ENCODE measurements around the gene CPNE6. TPM values are rescaled to one million over a fixed set of nuclear protein-coding genes. Genes with fewer than 3 reads are reported as not detected.

CPNE6 gene
- total RNA-seq, 2 experiments from 2014 or later = not detected

DNA sequence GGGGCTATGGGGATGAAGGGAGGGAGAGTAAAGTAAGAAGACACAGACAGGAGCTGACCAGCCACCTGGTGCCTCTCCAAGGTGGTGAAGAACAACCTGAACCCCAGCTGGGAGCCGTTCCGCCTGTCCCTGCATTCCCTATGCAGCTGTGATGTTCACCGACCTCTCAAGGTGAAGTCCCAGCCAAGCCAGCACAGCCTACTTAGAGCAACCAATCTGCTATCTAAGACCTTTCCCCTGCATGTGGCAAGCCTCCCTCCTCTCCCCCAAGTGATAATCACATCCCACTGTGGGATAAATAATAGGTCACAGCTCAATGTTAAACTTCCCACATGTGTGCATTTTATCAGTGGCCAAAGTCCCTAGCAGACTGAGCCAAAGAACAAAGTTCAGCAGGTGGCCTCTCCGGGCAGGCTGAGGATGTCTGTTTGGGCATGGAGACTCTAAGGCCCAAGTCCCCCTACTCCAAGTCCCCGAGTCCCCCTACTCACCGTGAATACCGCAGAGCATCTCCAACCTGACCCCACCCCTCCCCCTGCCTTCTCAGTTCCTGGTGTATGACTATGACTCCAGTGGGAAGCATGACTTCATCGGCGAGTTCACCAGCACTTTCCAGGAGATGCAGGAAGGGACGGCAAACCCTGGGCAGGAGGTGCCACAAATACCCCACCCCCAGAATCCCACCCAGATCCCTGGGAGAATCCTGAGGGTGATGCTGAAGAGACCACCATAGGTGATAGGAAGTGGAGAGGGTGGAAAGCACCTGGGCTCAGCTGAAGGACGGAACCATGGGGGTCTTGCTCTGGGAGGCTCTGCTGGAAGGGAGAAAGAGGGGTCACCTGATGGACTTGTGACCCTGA lies 3.5 kb downstream of the CPNE6 start:
- Mint-ChIP-seq H3K36me3 (ENCODE audit: low read depth) (no peaks in the 10 kb centered on the region), H3K4me1 (peaks cover 22% of the 10 kb centered on the region), H3K27ac (no peak overlapping the region), H3K27me3 (peaks cover 10% of the 10 kb centered on the region), H3K9me3 (no peaks in the 10 kb centered on the region), H3K4me3 (no peak overlapping the region)
- DNase-seq = no peak
- ChIA-PET CTCF (interaction anchor here (0.5 to 4.6 kb wide), 9 partner anchors 10 to 34 kb away, joined by 3 to 21 read pairs (median 3); no protein-coding TSS in a partner anchor), POLR2A (interaction anchor here (0.7 to 3.0 kb wide), 6 partner anchors 14 to 139 kb away, joined by 3 to 9 read pairs (median 5); partner anchors contain the start of genes DCAF11, IRF9 and NRL)

DNA sequence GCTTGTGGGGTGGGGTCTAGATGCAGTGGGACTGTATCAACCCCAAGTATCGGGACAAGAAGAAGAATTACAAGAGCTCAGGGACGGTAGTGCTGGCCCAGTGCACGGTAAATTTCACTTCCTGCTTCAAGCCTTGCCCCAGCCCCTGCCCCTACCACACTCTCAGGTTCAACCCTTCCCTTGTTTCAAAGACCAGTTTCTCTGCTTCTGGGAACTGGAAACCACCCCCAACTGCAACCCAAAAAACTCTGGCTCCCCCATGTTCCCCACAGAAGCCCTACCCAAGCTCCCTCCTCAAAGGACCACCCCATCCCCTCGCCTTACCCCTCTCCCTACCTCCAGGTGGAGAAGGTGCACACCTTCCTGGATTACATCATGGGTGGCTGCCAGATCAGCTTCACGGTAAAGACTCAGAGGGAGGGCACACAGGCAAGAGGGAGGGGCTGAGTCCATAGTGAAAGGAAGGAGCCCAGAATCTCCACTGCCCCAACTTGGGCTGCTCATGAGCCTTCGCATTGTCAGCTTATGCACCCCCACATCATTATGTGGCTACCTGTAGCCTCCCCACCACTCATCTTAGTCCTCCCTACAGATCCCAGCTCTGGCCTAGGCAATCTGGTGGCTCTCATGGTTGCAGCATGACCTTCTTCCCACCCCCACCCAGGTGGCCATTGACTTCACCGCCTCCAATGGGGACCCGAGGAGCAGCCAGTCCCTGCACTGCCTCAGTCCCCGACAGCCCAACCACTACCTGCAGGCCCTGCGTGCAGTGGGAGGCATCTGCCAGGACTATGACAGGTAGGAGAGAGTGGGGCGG lies 4.3 kb downstream of the CPNE6 start:
- CTCF ChIA-PET = interaction anchor here (0.7 to 4.6 kb wide), 6 partner anchors 10 to 33 kb away, joined by 3 to 21 read pairs (median 4); no protein-coding TSS in a partner anchor
- Mint-ChIP-seq H3K27me3 (peaks cover 3% of the 10 kb centered on the region), H3K4me1 (peaks cover 30% of the 10 kb centered on the region), H3K36me3 (ENCODE audit: low read depth) (no peaks in the 10 kb centered on the region), H3K9me3 (no peaks in the 10 kb centered on the region), H3K27ac (no peak overlapping the region), H3K4me3 (no peak overlapping the region)
- DNase-seq = no peak
- POLR2A ChIA-PET = interaction anchor here (0.7 to 3.0 kb wide), 6 partner anchors 15 to 138 kb away, joined by 3 to 9 read pairs (median 5); partner anchors contain the start of genes DCAF11, IRF9 and NRL

DNA sequence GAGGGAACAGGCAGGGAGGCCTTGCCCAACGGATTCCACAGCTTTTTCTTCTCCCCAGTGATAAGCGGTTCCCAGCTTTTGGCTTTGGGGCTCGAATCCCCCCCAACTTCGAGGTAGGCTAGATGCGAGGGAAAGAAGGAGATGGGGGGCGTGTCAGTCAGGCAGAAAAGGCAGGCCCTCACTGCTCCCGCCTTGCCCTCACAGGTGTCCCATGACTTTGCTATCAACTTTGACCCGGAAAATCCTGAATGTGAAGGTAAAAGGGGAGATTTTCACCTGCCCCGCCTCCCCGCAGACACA lies 4.9 kb downstream of the CPNE6 start:
- Mint-ChIP-seq H3K4me3 (no peak overlapping the region), H3K36me3 (ENCODE audit: low read depth) (no peaks in the 10 kb centered on the region), H3K27ac (no peak overlapping the region), H3K4me1 (peaks cover 34% of the 10 kb centered on the region), H3K9me3 (no peaks in the 10 kb centered on the region), H3K27me3 (no peaks in the 10 kb centered on the region)
- CTCF ChIA-PET = interaction anchor here (1.0 to 4.6 kb wide), 2 partner anchors 14 to 18 kb away, joined by 11 to 21 read pairs; no protein-coding TSS in a partner anchor
- DNase-seq = no peak
- POLR2A ChIA-PET = interaction anchor here (1.2 to 3.0 kb wide), 3 partner anchors 15 to 38 kb away, joined by 3 to 9 read pairs (median 7); partner anchors contain the start of genes DCAF11 and NRL

DNA sequence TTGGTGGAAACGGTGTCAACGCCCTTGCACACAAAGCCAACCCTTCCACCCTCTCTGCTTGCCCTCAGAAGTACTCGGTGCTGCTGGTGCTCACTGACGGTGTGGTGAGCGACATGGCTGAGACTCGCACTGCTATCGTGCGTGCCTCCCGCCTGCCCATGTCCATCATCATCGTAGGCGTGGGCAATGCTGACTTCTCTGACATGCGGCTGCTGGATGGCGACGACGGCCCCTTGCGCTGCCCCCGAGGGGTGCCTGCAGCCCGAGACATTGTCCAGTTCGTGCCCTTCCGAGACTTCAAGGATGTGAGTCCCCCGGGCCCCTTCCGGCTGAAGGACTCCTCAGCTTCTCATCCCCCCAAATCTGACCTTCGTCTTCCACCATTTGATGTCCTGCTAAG lies 5.7 kb downstream of the CPNE6 start:
- CTCF ChIA-PET = interaction anchor here (0.8 to 4.6 kb wide), 3 partner anchors 13 to 32 kb away, joined by 3 to 21 read pairs (median 5); no protein-coding TSS in a partner anchor
- H3K36me3 Mint-ChIP-seq (ENCODE audit: low read depth) = no peaks in the 10 kb centered on the region
- no peak overlapping the region for H3K27ac Mint-ChIP-seq
- peaks cover 38% of the 10 kb centered on the region for H3K4me1 Mint-ChIP-seq
- H3K4me3 Mint-ChIP-seq = no peak overlapping the region
- peaks cover 3% of the 10 kb centered on the region for H3K27me3 Mint-ChIP-seq
- POLR2A ChIA-PET = interaction anchor here (3.0 kb wide), 1 partner anchor 37 kb away, joined by 9 read pairs; the partner anchor contains the start of genes DCAF11 and NRL
- no peak for DNase-seq
- H3K9me3 Mint-ChIP-seq = no peaks in the 10 kb centered on the region

DNA sequence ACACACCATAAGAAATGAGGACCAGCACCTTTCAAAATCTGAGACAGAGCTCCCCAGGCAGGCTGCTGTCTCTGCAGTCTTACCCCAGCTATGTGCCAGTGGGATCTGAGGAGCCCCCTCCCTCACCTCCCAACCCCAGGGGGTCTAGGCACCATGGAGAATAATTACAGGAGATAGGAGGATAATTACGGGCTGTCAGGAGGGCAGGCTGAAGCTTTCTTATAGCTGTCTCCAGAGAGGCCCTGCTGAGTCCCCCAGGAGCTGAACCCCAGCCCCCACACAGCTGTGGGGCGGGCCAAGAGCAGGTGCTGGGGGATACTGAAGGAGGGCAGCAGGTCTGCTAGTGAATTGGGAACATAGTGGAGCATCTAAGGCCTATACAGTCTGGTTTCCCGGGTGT lies 6.8 kb downstream of the CPNE6 start:
- Mint-ChIP-seq H3K27me3 (peaks cover 8% of the 10 kb centered on the region), H3K36me3 (ENCODE audit: low read depth) (no peaks in the 10 kb centered on the region), H3K4me3 (no peak overlapping the region), H3K27ac (no peak overlapping the region), H3K4me1 (peaks cover 42% of the 10 kb centered on the region), H3K9me3 (no peaks in the 10 kb centered on the region)
- ChIA-PET POLR2A (interaction anchor here (0.7 kb wide), 1 partner anchor 10 kb away, joined by 3 read pairs; no protein-coding TSS in a partner anchor), CTCF (interaction anchor here (0.6 to 1.4 kb wide), 2 partner anchors 11 to 20 kb away, joined by 5 read pairs; no protein-coding TSS in a partner anchor)
- DNase-seq = no peak

DNA sequence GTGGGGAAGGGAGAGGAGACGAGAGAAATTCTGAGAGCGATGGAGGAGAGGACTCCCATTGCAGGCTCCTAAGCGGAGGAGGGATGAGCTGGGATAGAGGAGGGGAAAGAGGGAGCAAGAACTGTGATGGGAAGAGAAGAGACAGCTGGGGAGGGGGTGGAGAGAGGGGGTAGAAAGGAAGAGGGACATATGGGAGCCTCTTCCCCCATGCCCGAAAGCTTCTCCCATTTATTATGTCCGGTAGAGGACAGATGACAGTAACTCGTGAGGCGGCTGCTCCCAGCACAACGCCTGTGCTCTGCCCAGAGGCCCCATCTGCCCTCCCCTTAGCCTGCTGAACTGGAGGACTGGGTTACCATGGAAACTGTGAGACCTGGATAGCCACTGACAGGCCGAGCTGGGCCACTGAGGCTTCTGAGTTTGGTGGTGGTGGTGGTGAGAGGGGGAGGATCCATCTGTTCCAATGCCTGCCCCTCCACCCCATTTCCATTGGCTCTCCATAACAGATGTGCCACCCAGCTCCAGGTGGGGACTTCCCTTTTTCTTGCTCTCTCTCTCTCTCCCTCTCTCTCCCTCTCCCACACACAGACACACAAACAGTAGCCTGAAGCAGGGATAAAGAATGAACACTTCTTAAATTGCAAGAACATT lies 8.3 kb downstream of the CPNE6 start:
- H3K27me3 Mint-ChIP-seq = peaks cover 11% of the 10 kb centered on the region
- no peak overlapping the region for H3K4me3 Mint-ChIP-seq
- ChIA-PET CTCF (interaction anchor here (1.0 to 4.3 kb wide), 7 partner anchors 13 to 253 kb away, joined by 3 to 82 read pairs (median 8); partner anchors contain the start of genes IRF9 and PCK2), POLR2A (interaction anchor here (0.7 to 5.1 kb wide), 14 partner anchors 8 to 351 kb away, joined by 3 to 105 read pairs (median 11); partner anchors contain the start of genes CPNE6, DCAF11, EMC9 and IRF9)
- no peak for DNase-seq
- H3K4me1 Mint-ChIP-seq = peaks cover 42% of the 10 kb centered on the region
- H3K36me3 Mint-ChIP-seq (ENCODE audit: low read depth) = no peaks in the 10 kb centered on the region
- H3K9me3 Mint-ChIP-seq = no peaks in the 10 kb centered on the region
- no peak overlapping the region for H3K27ac Mint-ChIP-seq

DNA sequence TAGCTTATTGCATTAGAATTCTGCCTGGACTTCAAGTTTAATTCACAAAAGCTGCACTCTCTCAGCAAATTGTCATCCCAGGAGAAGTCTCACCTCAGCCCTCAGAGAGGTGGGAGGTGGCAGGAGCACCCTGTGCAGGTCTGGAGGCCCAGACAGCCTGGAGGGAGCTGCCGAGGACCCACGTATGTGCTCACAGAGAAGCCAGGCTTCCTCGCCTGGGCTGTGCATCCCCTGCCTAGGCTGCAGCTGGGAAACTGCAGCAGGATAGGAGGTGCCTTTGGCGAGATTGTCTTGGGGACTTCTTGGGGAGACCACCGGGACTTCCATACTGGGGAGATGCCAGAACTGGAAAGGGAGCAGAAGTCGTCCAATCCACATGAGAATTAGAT lies 8.8 kb downstream of the CPNE6 start:
- ChIA-PET CTCF (interaction anchor here (0.7 to 4.3 kb wide), 11 partner anchors 9 to 253 kb away, joined by 3 to 82 read pairs (median 4); partner anchors contain the start of genes CPNE6, IRF9 and PCK2), POLR2A (interaction anchor here (0.7 to 5.1 kb wide), 18 partner anchors 9 to 350 kb away, joined by 3 to 105 read pairs (median 6); partner anchors contain the start of genes CPNE6, DCAF11, DHRS4L2 and EMC9)
- peaks cover 11% of the 10 kb centered on the region for H3K27me3 Mint-ChIP-seq
- peak overlapping the region; percentile 48 for H3K4me3 Mint-ChIP-seq
- no peak overlapping the region for H3K27ac Mint-ChIP-seq
- no peaks in the 10 kb centered on the region for H3K36me3 Mint-ChIP-seq (ENCODE audit: low read depth)
- H3K9me3 Mint-ChIP-seq = no peaks in the 10 kb centered on the region
- peaks cover 41% of the 10 kb centered on the region for H3K4me1 Mint-ChIP-seq
- DNase-seq = no peak

DNA sequence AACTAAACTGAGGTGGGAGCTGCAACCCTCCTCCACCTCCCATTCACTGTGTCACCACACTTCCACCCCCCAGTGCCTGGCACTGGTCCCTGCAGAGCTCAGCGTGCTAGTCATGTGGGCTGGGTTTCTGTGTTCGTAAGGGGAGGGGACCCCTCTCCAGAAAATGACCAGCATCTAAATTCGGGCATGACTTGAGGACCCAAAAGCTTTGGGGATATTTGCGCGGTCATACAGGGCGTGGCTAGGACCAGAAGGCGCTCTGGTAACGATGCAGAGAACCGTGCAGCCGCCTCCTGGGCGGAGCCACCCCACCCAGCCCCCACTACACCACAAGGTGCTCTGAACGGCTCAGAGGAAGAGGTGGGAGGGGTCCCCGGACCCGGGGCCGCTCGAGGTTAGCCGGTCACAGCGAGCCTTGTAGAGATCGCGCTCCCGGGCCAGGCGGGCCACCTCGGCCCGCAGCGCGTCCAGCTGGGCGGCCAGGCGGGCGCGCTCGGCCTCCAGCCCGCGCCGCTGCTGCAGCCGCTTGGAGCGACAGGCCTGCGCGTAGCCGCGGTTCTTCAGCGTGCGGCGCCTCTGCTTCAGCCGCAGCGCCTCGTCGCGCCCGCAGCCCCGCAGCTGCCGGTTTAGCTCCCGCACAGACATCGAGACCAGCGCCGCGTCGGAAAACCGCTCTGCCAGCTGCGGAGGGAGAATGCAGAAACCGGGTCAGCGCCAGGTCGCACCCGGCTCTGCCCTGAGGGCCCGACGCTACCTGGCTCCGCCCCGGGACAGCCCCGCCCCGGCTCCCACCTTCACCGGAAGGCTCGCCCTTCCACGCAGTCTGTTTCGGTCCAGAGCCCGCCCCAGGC lies 9.8 kb downstream of the CPNE6 start:
- peak overlapping the region; percentile 75 for H3K27ac Mint-ChIP-seq
- ChIA-PET CTCF (interaction anchor here (0.7 to 4.3 kb wide), 14 partner anchors 10 to 252 kb away, joined by 3 to 82 read pairs (median 4); partner anchors contain the start of genes CARMIL3, CPNE6, IRF9 and PCK2), POLR2A (interaction anchor here (0.7 to 5.1 kb wide), 22 partner anchors 9 to 162 kb away, joined by 3 to 105 read pairs (median 6); partner anchors contain the start of genes CPNE6, DCAF11, DHRS4L2 and EMC9)
- H3K4me1 Mint-ChIP-seq = peaks cover 32% of the 10 kb centered on the region
- peak overlapping the region; percentile 74 for H3K4me3 Mint-ChIP-seq
- peak; percentile 83 for DNase-seq
- no peaks in the 10 kb centered on the region for H3K9me3 Mint-ChIP-seq
- H3K27me3 Mint-ChIP-seq = peaks cover 11% of the 10 kb centered on the region
- H3K36me3 Mint-ChIP-seq (ENCODE audit: low read depth) = no peaks in the 10 kb centered on the region

DNA sequence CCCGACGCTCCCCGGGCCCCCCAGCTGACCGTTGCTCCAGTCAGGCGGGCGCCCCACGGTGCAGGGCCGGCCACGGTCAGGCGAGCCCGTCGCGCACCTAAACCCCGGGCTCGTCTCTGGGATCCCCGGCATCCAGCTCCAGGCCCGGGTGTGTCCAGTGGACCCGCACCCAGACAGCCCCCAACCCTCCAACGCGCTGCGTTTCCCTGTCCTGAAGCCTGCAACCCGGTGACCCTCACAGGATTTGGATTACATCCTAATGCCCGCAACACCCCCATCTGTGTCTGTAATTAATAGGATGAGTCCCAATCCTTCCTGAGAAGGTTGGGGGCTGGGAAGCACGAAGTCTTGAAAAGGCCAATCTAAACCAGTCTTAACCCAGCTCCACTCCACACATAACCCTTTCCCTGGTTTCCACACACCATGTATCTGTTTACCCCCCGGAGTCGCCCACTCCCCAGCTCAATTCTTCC lies 10.4 kb downstream of the CPNE6 start:
- Mint-ChIP-seq H3K4me3 (peak overlapping the region; percentile 74), H3K9me3 (no peaks in the 10 kb centered on the region), H3K27ac (peak overlapping the region; percentile 64), H3K4me1 (peaks cover 26% of the 10 kb centered on the region), H3K27me3 (peaks cover 11% of the 10 kb centered on the region), H3K36me3 (ENCODE audit: low read depth) (no peaks in the 10 kb centered on the region)
- ChIA-PET CTCF (interaction anchor here (1.1 to 4.3 kb wide), 6 partner anchors 11 to 66 kb away, joined by 3 to 82 read pairs (median 20); partner anchors contain the start of genes PCK2 and RNF31), POLR2A (interaction anchor here (1.1 to 5.1 kb wide), 15 partner anchors 8 to 79 kb away, joined by 3 to 105 read pairs (median 9); partner anchors contain the start of genes DCAF11, IRF9, NRL and PCK2)
- DNase-seq = no peak

DNA sequence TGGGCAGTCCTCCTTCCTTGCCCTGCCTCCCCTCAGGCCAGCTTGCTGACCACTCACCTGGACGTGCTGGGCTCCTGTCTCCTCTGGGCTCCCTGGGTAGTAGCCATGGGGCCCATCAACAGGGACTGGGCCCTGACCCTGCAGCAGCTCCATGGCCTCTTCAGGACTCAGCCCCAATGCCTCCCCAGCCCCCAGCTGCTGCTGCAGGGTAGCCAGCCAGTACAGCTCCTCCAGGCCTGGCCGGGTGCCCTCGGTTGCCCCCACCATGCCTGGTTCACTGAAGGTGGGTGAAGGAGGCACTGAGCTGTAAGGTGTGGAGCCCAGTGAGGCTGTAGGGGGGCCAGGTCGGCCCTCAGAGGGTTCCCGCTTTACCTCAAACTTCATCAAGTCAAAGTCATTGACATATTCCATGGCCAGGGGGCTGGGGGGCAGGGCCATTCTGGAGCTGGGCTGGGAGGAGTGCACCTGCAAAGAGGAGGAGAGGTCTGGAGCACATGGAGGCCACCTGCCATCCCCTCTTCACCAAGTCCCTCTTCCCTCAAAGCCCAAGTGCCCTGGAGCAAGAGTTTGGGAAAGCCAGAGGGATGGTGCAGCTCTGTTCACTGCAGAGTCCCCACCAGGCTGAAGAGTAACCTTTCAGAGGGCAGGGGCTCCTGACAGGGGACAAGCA lies 11.2 kb downstream of the CPNE6 start:
- Mint-ChIP-seq H3K4me1 (peaks cover 25% of the 10 kb centered on the region), H3K27ac (no peak overlapping the region), H3K36me3 (ENCODE audit: low read depth) (no peaks in the 10 kb centered on the region), H3K4me3 (peak overlapping the region; percentile 74), H3K27me3 (peaks cover 11% of the 10 kb centered on the region), H3K9me3 (no peaks in the 10 kb centered on the region)
- no peak for DNase-seq
- CTCF ChIA-PET = interaction anchor here (3.6 to 4.3 kb wide), 3 partner anchors 10 to 26 kb away, joined by 33 to 82 read pairs (median 41); partner anchors contain the start of gene PCK2
- POLR2A ChIA-PET = interaction anchor here (0.9 to 5.1 kb wide), 11 partner anchors 8 to 78 kb away, joined by 3 to 105 read pairs (median 9); partner anchors contain the start of genes DCAF11, EMC9, IRF9 and NRL
